Stimulated activated CD4-positive, alpha-beta T cell treated with anti-CD3 and anti-CD28 coated beads, TNF-alpha, amount 100 ng/mL, for 24 hours (primary cell): ENCODE data around the gene PIK3C3.
A peak's percentile ranks its signal among the peaks of the same experiment; 100 is the strongest.
"Not testable (repeated sequence)": the region's sequence is repeated elsewhere in the genome, so short reads cannot be mapped to it uniquely, and the experiment has no call there.

ENCODE experiments used
- DNase-seq, 3 experiments: peaks; one replicate each; pipeline ENCODE4 v3.0.0-alpha.2; 2020; ENCODE audit warnings: low read depth in 3 of 3

The PIK3C3 gene

GRCh38 chr18:42024131-42024530 is 69.1 kb downstream of the PIK3C3 start:
- DNase-seq: no peak

GRCh38 chr18:42025491-42025890 is 70.5 kb downstream of the PIK3C3 start:
- no peak for DNase-seq

DNA sequence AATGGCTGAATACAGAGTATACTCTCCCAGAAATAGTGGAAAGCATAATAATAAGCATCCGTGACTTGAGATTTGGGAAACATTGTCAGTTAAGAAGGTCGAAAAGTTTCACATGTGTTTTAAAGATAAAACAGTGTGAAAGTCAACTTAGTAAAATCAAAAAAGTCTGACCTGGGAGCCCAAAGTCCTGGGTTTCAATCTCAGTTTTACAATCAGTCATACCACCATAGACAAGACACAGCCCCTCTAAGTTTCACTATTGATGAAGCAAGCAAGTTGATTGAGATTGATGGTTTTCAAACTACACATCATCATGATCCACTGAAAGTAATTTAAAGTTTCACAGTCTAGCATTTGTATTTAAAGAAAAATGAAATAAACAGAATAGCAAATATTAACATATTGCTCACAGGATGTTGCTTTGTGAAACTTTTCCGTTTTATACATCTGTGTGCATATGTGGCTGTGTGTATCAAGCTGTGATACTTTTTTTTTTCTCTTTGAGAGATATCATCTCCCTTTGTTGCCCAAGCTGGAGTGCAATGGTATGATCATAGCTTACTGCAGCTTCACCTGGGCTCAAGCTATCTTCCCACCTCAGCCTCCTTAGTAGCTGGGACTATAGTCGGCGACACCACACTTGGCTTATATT is 71.1 kb downstream of the PIK3C3 start:
- DNase-seq: no peak

DNA sequence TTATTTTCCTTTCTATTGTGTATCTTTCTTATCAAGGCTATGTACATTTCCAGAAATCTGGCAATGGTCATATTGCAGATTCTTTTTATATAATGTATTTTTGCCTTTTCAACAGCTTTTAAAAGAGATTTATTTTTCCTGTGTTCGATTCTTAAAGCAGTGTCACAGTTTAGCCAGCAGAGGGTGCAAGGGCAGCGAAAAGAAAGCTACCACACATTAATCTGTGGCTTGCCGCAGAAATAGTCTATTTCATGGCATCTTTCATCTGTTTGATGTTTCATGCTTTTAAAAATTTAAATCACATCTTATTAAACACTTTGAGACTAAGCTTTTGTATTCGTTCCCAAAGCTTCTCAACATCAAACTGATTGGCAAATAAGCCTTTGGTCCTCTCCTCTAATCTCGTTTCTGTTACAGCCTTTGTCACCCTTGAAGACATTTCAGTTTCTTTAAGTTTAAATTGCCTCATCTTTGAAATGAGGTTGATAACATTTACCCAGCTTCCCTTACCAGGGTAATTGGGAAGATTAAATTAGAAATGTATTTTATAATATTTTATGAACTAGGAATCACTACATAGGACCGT is 73.3 kb downstream of the PIK3C3 start:
- DNase-seq: peak in 2 of 3 experiments; percentile 3 to 7

GRCh38 chr18:42029092-42029491 is 74.1 kb downstream of the PIK3C3 start:
- no peak for DNase-seq

- no peak for DNase-seq
Measured at GRCh38 chr18:42030586-42031182, 75.7 kb downstream of the PIK3C3 start.

- DNase-seq: no peak
Measured at GRCh38 chr18:42032447-42032846, 77.4 kb downstream of the PIK3C3 start.

GRCh38 chr18:42033137-42033810 is 78.2 kb downstream of the PIK3C3 start:
- no peak for DNase-seq

DNA sequence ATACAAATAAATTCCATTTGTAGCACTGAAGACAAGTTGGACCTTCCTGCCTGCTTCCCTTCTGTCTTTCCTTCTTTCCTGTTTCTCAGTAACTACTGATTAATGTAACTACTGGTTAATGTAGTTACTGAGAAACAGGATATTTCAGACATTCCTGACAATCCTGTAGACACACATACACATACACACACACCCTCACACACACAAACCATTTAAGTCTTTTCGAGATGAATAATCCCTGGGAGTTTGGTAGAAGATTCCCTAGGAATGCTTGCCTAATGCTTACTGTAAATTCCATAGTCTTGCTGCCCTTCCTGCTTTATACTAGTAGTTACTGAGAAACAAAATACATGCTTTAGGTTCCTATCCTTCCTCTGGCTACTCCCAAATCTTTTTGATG is 83.9 kb downstream of the PIK3C3 start:
- DNase-seq: no peak

DNA sequence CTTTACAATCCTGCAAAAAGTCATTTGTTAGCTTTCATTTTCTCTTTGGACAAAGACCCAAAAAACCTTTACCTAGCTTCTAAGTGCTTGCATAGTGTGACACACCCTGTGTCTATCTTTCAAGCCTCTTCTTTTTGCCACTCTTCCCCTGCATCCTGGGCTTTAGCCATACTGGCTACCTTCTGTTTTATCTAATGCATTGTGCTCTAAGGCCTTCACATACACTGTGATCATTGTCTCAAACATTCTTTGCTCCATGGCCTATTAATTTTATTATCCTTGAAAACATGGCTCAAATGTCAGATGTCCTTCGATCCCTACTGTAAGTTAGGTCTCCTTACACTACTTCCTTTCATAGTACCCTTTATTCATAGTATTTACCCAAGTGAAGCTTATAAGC is 84.4 kb downstream of the PIK3C3 start:
- DNase-seq: no peak

DNA sequence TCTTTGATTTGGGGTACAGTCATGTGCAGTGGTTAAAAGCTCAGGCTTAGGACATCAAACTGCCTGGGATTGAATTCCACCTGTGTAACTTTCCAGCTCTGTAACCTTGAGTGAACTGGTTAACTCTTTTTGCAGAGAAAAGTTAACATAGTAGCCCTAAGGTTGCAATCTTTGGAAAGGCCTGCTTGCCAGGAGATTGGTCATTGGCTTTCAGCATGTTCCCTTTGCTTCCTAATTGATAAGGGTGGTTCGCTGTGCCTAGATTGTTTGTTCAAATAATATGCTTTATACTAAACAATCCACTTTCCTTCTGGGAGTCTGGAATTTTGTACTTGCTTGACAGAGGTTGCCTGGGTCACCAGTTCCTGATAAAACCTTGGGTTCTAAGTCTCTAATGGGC is 86.8 kb downstream of the PIK3C3 start:
- DNase-seq: no peak

DNA sequence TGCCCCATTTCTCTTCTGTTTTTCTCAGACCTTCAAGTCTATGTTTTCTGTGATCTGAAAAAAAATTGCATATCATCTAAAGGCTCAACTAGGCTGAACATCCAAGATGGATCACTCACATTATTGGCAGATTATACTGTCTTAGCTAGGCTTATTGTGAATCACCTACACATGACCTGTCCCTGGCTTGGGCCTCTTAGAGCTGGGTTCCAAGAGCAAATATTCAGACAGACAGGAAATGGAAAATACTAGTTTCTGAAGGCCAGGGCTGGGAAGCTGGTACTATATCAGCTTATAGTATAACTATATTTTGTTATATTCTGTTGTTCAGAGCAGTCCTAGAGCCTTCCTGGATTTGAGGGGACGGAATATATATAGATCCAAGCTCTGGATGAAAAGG is 90.3 kb downstream of the PIK3C3 start:
- DNase-seq: no peak

- no peak for DNase-seq
Measured at GRCh38 chr18:42047721-42048120, 92.7 kb downstream of the PIK3C3 start.

- no peak for DNase-seq
Measured at GRCh38 chr18:42048158-42048557, 93.1 kb downstream of the PIK3C3 start.

GRCh38 chr18:42049536-42049935 is 94.5 kb downstream of the PIK3C3 start:
- DNase-seq: not testable (repeated sequence)

GRCh38 chr18:42051411-42051810 is 96.4 kb downstream of the PIK3C3 start:
- no peak for DNase-seq

DNA sequence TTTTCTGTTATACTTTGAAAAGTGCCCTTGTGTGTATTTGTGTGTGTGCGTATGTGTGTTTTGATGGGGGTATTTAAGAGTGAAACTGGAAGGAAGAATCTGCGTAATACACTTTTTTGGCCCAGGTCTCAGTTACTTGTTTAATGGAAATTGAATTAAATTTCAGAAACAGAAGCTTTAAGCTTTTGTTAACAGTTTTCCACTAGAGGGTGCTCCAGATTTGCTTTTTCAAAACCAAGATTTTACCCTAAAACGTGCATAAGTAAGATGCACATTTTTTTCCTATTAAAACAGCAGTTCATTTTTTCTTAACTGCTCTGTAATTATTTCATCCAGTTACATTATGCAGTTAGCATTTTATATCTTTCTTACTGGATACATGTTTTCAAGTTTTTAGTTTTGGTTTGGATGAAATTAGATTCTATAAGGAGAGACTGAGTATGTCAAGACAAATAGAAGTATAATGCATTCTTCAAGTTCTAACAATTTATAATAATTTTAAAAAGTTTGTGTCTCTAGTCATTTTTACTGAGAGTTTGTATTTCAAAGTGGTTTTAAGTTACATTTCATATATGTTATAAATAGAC is 97.2 kb downstream of the PIK3C3 start:
- DNase-seq: no peak

- peak; percentile 16 to 44 (median 34) for DNase-seq
Measured at GRCh38 chr18:42053188-42053781, 98.3 kb downstream of the PIK3C3 start.

DNA sequence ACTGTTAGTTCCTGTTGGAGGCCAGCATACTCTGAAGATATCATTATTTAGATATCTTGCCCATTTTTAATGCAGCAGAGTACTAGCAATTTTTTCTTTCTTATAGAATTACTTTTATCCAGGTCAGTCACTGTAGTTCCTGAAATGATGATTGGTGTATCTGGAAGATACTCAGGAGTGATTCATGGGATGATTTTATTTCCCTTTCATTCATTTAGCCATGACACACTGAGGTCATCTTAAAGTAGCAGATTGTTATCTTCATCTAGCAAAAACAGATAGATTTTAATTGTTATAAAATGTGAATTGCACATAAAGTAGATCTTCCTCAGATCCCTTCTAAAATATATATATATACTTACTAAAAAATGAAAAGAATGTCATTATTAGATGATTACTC is 109.1 kb downstream of the PIK3C3 start:
- DNase-seq: no peak

DNA sequence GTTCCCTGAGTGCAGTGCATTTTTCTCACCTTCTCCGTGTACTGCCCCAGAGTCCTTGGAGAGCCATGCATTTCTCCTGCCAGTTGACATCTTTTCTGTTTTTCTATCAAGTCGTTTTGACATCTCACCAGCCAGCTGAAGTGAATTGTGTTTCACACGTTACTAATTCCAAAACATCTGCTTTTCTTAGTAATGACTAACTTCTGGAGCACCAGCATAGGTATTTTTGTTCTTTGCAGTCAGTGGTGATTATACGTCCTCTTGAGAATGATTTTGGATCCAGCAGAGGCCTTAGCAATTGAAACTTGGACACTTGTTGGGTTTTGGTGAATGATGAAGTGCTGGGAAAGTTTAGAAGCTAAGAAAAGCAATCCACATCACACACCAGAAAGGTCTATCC is 112.5 kb downstream of the PIK3C3 start:
- no peak for DNase-seq

DNA sequence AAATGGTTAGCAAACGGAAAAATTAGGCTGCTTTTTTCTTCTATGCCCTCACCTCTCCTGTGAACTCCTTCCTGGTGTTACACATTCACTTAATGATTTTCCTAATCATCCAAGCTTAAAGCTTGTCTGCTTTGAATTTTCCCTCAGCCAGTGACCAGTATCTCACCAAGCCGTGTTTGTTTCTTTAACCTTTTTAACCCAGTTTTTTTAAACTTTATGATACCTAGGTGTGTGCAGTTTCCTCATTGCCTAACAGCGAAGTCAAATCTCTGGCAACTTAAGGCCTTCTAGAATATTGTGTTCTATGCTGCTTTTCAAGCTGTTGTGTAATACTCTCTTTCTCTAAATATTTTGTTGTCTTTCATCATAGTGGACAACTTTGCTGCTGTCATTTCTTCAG is 113.0 kb downstream of the PIK3C3 start:
- DNase-seq: no peak

DNA sequence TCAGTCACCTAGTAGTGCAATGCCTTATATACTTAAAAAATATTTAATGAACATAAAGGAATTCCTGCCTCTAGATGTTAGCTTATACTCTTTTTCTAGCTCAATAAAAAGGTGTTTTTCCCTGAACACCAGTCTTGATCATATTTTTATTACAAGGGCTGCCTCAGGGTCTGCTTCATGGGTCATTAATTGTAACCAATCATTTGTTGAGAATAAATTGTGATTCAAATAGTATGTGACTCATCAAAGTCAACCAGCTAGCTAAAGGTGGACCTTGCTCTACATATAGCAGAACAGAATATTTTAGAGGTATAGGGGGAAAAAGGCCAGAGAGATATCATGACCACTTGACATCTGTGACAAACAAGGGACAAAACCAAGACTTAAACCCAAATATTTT is 114.0 kb downstream of the PIK3C3 start:
- DNase-seq: no peak
